Medulla oblongata (tissue), 1 donor: Measurements from ENCODE around the gene CALHM3.

ENCODE experiments used
- DNase-seq: peaks from one replicate; pipeline ENCODE4 v3.0.0-alpha.2; 2015; ENCODE audit errors: extremely low spot score

CALHM3 gene

DNA sequence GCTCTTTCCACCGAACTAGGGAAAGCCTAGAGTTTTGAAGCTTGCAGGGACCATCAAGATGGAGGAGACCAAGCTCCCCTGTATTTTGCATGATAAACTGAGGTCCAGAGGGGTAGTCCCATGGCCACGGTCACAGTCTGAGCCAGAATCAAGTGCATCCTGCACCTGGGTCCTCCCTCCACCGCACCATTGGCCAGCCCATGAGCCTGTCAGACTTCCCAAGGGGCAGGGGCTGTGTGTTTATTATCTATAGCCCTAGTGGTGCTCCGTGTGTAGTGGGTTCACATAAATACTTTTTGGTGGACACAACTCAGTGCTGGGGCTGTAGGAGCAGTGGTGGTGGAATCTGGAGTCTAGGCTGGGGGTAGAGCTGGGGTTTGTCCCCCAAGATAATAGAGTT, 3.6 kb downstream of the CALHM3 start:
- DNase-seq: no peak

GRCh38 chr10:103474077-103474476, 5.0 kb downstream of the CALHM3 start:
- no peak for DNase-seq

GRCh38 chr10:103473261-103473671, 5.8 kb downstream of the CALHM3 start:
- no peak for DNase-seq

DNA sequence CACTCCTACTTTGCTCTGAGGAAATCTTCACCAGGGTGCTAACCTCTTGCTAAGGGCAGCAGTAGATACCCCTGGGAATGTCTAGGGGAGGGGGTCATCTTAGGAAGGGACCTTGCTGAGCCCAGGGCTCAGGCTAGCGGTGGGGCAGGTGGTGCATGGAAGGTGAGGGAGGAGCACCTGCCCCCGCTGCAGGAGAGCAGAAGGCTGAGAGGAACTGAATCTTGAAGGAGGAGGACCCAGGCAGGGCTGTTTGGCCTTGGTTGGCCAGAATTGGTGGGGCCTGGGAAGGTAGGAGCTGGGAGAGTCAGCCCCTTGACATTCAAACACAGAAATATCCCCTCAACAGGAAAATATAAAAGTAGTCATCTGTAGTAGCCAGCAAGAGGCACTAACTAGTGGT, 7.0 kb downstream of the CALHM3 start:
- no peak for DNase-seq

DNA sequence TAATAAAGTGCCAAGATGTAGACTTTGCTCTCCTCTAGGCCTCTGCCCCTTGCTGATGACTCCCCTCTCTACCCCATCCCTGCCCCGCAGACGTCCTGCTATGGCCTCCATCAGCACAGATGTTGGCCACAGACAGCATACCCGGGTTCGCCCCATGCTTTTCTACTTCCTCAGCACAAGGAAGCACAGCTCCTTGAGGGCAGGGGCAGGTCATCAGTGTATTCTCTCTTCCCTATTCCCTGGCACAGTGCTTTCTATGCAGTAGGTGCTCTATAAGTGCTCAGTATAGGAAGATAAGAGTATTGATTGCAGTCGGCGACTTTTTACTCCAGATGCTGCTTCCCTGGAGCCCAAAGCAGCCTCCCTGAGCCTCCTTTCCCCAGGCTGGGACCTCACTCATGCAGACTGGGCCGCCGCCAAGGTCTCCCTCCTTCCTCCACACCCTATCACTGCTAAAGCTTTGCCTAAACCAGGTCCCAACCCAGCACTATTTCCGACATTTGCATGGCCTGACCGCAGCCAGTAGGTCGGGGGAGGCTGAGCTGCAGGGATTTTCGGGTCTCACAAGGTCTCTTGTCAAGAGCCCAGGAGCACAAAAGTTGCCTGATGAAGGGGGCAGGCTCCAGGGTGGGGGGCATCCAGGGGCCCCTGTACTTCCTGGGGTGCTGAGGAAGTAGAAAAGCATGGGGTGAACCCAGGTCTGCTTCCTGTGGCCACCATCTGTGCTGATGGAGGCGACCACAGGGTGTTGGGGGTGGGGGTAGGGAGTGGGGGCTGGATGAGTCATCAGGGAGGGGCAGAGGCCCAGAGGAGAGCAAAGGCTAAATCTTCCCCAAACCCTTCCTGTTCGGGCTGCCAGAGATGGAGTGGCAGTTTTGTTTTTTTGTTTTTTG, 8.0 kb downstream of the CALHM3 start:
- DNase-seq: no peak

DNA sequence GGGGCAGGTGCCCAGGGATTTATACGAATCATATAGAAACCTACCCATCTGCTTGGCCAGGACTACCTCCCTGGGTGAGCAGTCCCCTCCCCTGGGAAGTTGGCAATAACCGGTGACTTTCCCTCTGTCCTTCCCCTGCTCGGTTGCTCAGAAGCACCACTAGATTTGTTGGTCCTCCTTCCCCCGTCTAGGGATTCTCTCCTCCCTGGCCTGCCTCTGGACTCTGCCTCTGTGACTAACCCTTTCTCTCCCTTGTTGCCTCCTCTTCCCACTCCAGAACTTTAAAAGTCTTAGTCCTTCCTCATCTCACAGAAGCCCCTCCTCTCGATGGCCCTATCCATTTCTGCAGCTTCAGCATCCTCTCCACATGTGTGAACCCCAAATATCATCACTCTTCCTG, 9.8 kb downstream of the CALHM3 start:
- DNase-seq: no peak

DNA sequence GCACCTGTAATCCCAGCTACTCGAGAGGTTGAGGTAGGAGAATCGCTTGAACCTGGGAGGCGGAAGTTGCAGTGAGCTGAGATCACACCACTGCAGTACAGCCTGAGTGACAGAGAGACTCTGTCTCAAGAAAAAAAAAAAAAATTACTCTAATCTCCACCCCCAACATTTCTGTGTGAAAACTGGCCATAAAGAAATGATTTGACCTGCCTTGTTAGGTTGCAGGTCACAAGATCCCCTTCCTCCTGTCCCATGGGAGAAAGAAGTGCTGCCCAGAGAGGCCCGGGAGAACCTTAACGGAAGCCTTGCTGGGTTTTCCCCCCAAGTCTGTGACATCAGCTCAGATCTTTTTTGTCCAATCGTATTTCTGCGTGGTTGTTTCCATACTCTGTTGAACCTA, 11.6 kb downstream of the CALHM3 start:
- DNase-seq: no peak

- no peak for DNase-seq
Measured at GRCh38 chr10:103466734-103467133, 12.3 kb downstream of the CALHM3 start.

DNA sequence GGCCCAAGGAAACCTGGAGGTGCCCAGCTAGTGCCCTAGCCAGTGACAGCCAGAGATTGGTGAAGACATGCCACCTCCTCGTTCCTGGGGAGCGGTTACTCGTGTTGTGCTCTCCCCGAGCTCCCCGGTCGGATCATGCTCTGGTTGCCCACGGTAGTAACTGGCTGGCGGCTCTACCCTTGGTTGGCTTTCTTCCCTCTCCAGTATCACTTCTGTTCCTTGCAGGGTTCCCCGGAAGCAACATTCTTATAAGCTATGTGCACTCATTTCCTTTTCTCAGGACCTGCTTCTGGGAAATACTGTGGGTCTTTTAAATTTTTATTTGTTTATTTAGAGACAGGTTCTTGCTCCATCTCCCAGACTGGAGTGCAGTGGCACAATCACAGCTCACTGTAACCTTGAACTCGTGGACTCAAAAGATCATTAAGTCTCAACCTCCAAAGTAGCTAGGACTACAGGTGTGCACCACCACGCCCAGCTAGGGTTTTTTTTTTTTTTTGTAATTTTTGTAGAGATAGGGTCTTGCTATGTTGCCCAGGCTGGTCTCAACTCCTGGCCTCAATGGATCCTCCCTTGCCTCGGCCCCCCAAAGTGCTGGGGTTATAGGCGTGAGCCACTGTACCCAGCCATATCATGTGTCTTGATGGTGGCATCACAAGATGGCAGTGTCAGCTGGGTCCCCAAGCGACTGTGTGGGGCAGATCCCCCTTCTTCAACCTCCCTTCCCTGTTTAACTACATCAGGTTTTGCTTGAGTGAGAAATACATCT, 13.4 kb downstream of the CALHM3 start:
- DNase-seq: peak; percentile 38

GRCh38 chr10:103463499-103463898, 15.5 kb downstream of the CALHM3 start:
- no peak for DNase-seq

DNA sequence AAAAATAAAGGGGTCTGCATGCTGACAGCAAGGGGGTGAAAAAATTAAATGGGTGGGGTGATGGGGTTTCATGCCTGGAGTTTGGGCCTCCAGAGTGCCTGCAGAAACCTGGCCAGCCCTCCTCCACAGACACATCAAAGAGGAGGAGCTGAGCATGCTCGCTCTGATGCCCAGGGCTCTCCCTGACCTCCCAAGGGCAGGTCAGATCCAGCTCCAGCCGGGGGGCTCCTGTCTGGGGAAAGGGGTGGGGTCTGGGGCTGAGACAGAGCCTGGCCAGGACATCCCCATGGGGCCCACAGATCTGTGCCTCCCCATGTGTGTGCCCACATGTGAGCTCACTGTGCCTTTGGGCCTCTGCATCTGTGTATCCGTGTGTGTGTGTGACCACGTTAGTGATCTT, 19.4 kb downstream of the CALHM3 start:
- no peak for DNase-seq

GRCh38 chr10:103458720-103459119, 20.3 kb downstream of the CALHM3 start, which contains the start of gene CALHM1:
TSS of gene CALHM1 (minus strand) at chr10:103458900. CDS start at chr10:103458751, 149 bp downstream.
- no peak for DNase-seq

- DNase-seq: no peak
Measured at GRCh38 chr10:103457896-103458583, 21.0 kb downstream of the CALHM3 start.

DNA sequence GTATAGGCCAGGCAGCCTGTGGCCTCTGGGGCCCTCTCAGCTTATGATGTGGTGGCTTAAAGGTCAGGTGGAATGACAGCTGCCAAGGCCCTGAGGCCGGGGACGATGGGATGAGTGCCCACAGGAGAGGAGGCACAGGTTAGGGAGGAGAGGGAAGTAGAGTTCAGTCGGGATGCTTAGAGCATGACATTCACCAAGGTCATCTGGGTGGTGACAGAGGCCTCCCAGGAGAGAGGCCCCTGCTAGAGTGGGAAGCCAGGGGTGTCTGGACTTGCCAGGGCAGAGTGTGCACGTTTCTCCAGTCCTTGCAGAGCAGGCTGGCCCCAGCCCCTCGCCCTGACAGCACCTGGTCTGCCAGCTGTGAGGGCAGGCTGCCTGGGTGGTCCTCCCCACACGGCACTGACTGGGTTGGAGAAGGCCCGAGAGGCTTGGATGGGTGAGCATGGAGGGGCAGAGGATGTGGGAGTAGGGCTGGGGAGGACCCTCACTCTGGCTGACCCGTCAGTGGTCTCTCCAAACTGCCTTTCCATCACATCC, 21.8 kb downstream of the CALHM3 start:
- DNase-seq: no peak

GRCh38 chr10:103456074-103456660, 22.9 kb downstream of the CALHM3 start:
- no peak for DNase-seq

DNA sequence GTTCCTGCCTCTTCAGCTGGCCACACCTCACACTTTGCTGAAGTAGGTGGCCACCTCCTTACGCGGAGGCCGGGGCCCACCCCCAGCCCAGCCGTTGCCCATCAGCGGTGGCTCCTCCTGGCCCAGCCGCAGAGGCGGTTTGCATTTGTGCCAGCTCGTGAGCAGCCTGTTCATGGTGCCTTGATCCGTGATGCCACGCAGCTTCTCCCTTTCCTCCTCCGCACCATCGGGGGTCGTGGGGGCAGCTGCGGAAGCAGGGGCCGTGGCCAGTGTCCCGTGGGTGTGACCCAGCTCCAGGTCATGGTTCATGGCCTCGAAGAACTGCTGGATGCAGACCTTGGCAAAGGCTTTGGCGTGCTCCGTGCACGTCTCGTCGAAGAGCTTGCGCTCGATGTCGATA, 23.8 kb downstream of the CALHM3 start:
- no peak for DNase-seq

GRCh38 chr10:103454026-103454425, 25.0 kb downstream of the CALHM3 start:
- no peak for DNase-seq

DNA sequence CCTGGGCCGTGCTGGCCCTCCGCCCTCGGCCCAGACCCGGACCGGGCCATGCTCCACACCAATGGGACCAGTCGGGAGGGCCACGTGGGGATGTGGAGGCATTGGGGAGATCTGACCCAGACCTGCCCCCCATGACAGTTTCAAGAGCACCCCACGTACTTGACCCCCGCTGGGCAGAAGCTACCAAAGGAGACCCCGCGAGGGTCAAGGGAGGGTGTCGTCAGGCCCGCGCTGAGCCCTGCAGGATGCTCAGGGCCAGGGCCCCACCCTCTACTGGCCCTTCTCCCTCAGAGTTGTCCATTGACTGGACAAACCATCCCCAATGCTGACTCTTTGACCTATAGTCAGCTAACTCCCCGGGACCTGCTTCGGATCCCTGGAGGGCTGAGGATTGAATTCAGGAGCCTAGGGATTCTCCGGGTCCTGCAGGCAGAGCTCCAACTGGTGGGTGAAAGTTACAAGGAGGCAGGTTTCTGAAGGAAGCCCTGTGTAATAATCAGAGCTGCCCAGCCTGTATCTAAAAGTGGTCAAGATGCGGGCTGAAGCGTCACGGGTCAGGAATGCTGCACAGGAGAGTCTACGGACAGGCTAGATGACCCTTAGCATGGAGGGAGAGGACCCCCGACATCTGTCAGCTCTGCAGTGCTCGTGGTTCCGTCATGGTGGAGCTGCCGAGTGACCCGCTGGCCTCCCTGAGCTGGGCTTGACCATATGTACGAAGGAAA, 26.4 kb downstream of the CALHM3 start:
- DNase-seq: no peak

DNA sequence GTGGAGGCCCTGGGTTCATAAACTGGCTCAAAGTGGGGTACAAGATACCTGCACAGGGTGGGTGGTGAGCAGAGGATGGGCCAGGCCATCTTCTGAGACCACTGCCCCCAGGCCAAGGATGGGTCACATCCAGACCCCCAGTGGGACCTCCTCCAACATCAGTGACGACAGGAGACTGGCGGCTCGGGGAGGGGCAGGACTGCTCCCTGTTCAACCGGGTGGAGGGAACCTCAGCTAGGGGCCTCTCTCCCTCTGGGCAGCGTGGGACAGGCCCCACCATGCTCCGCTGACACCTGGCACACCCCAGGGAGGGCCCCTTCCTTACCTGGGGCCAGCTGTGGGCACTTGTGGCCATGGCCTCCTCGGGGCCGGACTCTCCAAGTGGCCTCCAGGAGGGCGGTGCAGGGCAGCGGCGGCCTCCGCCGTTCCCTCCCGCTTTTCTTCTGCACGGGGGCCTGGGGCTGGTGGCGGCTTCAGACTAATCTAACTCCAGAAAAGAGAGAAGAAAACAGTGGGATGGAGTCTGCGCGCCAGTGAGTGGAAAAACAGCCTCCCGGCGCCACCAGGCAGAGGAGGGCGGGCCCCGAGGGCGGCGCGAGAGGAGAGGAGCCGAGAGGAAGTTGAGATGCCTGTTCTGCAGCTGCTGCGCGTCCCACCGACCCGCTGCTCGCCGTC, 27.1 kb downstream of the CALHM3 start, which contains the start of gene CALHM2:
CALHM2 (minus strand) TSS at position 540 of the 675 bp plus-strand sequence. CDS start 2,429 bp downstream, outside the sequence.
- DNase-seq: peak; percentile 46
